Activated CD4-positive, alpha-beta T cell treated with anti-CD3 and anti-CD28 coated beads for 36 hours (primary cell): Measurements from ENCODE around the gene RBM11. TPM values are rescaled to one million over a fixed set of nuclear protein-coding genes. Genes with fewer than 3 reads are reported as not detected.
A peak's percentile ranks its signal among the peaks of the same experiment; 100 is the strongest.
"Not testable (repeated sequence)": the region's sequence is repeated elsewhere in the genome, so short reads cannot be mapped to it uniquely, and the experiment has no call there.

ENCODE experiments used
- ATAC-seq: fragments of 200-7000 bp; cut with Tn5 transposase; one replicate; pipeline ENCODE4 v1.10.0; 2021; ENCODE audit warnings: mild to moderate bottlenecking, moderate library complexity
- CTCF ChIA-PET: fragments of 350-600 bp; sonication (Branson Sonifier 250); formaldehyde crosslinking; loops from one replicate; lab custom pipeline; 2021; ENCODE audit warnings: antibody characterized with exemption; lab: Charles Lee
- POLR2A ChIA-PET: fragments of 350-600 bp; sonication (Branson Sonifier 250); formaldehyde crosslinking; loops from one replicate; lab custom pipeline; 2021; ENCODE audit warnings: antibody characterized with exemption, inconsistent platforms; lab: Charles Lee
- DNase-seq: peaks from one replicate; pipeline ENCODE4 v3.0.0-alpha.2; 2020
- H3K27ac Mint-ChIP-seq: one replicate; pipeline ENCODE4 v1.8.0; 2021; ENCODE audit warnings: mixed read lengths
- H3K27me3 Mint-ChIP-seq: one replicate; pipeline ENCODE4 v1.8.0; 2021; ENCODE audit warnings: mixed read lengths
- H3K36me3 Mint-ChIP-seq: one replicate; pipeline ENCODE4 v1.8.0; 2021; ENCODE audit warnings: low read depth, mixed read lengths
- H3K4me1 Mint-ChIP-seq: one replicate; pipeline ENCODE4 v1.8.0; 2021; ENCODE audit warnings: mixed read lengths
- H3K4me3 Mint-ChIP-seq: one replicate; pipeline ENCODE4 v1.8.0; 2021; ENCODE audit warnings: mild to moderate bottlenecking, moderate library complexity, mixed read lengths
- H3K9me3 Mint-ChIP-seq: one replicate; pipeline ENCODE4 v1.8.0; 2021; ENCODE audit warnings: low read depth, mixed read lengths
- intact Hi-C, 2 experiments: fragments of 100-400 bp; cut with DNase I in 1 of 2; cut with micrococcal nuclease in 1 of 2; formaldehyde crosslinking; loops; one replicate each; pipeline versions ENCODE4 v1.14.2 to v1.15.1; 2022 to 2024; cut with DNase I, micrococcal nuclease
- total RNA-seq, 2 experiments: library from RNA; stranded (reverse); gene quantifications; one replicate each; pipeline ENCODE4 v1.2.3, GENCODE V29; 2021

RBM11 gene, protein sequence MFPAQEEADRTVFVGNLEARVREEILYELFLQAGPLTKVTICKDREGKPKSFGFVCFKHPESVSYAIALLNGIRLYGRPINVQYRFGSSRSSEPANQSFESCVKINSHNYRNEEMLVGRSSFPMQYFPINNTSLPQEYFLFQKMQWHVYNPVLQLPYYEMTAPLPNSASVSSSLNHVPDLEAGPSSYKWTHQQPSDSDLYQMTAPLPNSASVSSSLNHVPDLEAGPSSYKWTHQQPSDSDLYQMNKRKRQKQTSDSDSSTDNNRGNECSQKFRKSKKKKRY
- total RNA-seq: 1 to 10 TPM; 5.1 TPM

DNA sequence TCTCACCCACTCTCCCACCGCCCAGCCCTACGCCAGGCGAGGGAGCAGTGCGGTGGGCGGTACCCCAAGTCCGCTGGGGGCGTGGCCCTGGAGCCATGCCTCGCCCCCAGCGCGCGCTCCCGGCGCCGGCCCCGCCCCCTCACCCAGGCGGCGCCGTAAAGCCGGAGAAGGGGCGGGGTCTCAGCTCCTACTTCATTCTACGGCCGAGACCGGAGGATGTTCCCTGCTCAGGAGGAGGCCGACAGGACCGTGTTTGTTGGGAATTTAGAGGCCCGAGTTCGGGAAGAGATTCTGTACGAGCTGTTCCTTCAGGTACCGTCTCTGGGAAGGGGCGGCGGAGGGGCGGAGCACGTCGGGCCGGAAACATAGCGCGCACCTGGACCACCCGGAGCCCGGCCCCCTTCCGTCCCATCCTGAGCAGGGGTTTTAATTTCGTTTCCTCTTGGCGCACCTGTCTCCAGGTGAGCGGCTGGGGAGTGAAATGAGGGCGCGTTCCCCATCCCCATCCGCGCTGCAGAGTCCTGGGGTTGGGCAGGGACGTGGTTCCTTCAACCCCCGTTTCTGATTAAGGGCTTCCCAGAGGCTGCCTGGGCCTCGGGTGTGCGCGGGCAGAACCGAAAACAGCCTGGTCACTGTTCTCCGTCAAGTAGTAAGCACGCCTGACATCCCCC lies at the start of gene RBM11:
TSS of gene RBM11 (plus strand) at position 187 of the 671 bp plus-strand sequence. CDS start at position 217, 30 bp downstream.
- peak; percentile 91 for DNase-seq
- Mint-ChIP-seq H3K36me3 (no peaks in the 10 kb centered on the region), H3K4me3 (peak within 1 kb of the TSS; percentile 80), H3K9me3 (no peaks in the 10 kb centered on the region), H3K27ac (peak within 1 kb of the TSS; percentile 31), H3K27me3 (peaks cover 3% of the 10 kb centered on the region), H3K4me1 (peaks cover 6% of the 10 kb centered on the region)
- peak; percentile 96 for ATAC-seq
- POLR2A ChIA-PET: no interaction called here
- CTCF ChIA-PET: interaction anchor here (1.2 to 1.9 kb wide), 2 partner anchors 21 to 23 kb away, joined by 4 to 6 read pairs; no protein-coding TSS in a partner anchor
- intact Hi-C loops: loop anchor here in 1 of 2 experiments (1.0 to 5.0 kb wide), 4 partner anchors 167 to 1513 kb away; partner anchors contain the start of genes HSPA13 and USP25

DNA sequence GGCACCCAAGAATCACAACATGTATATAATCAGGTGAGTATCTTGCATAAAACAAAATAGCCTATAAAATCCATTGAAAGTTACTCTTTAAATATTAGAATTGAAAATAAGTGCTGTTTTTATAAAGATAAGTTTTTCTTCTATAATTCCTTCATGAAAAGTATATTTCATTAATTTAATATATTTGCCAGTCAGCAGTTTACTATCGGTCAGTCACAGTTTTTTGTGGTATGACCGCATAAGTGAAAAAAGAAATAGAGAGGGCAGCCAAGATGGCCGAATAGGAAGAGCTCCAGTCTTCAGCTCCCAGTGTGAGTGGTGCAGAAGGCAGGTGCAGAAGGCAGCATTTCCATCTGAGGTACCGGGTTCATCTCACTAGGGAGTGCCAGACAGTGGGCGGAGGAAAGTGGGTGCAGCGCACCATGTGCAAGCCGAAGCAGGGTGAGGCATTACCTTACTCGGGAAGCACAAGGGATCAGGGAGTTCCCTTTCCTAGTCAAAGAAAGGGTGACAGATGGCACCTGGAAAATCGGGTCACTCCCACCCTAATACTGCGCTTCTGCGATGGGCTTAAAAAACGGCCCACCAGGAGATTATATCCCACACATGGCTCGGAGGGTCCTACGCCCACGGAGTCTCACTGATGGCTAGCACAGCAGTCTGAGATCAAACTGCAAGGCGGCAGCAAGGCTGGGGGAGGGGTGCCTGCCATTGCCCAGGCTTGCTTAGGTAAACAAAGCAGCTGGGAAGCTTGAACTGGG lies 49.3 kb upstream of the RBM11 start:
- H3K4me1 Mint-ChIP-seq, CTCF ChIA-PET, H3K9me3 Mint-ChIP-seq, DNase-seq, H3K36me3 Mint-ChIP-seq, H3K27ac Mint-ChIP-seq, ATAC-seq, intact Hi-C loops, POLR2A ChIA-PET, H3K27me3 Mint-ChIP-seq, H3K4me3 Mint-ChIP-seq: not testable (repeated sequence)

DNA sequence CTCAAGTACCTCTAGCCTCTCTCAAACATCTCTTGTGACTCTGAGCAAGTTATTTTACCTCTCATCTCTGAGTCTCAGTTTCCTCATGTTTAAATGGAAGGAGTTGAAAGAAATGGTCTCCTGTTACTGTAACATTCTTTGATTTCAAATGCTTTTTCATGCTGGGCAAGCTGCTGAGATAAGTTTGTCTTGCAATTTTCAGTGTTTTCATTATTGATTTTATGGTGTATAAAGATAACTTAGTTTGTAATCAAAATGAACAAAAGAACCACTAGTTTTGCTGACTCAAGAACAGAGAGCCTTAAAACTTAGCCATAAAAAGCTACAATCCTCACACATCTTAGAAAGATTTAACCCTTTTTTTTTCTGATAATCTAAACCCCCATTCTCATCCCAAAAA lies 9.7 kb upstream of the RBM11 start:
- DNase-seq (no peak), ATAC-seq (no peak)
- Mint-ChIP-seq H3K36me3 (no peaks in the 10 kb centered on the region), H3K4me3 (no peak overlapping the region), H3K27ac (no peak overlapping the region), H3K4me1 (no peaks in the 10 kb centered on the region), H3K9me3 (no peaks in the 10 kb centered on the region), H3K27me3 (peaks cover 1% of the 10 kb centered on the region)
- POLR2A ChIA-PET: no interaction called here
- intact Hi-C loops: loop anchor here in 1 of 2 experiments (10.0 kb wide), 2 partner anchors 51 to 161 kb away; no protein-coding TSS in a partner anchor
- CTCF ChIA-PET: interaction anchor here (0.8 kb wide), 1 partner anchor 49 kb away, joined by 4 read pairs; no protein-coding TSS in a partner anchor

DNA sequence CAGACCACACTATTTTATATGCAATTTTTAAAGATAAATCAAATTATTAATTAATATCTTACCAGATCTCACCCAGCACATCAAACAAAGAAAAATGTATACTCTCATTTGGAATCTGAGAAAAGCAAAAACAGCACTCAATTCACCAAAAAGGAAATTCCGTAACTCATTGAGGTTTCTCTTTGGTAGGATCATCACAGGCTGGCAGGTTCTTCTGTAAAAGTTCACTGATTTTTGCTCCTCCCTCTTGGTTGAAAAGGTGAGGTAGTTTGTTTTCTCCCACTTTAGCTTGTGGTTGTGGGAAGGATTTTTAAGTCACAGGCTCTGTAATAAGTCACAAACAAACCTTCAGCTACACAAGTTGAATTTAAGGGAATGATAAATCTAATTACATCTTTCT lies 5.2 kb upstream of the RBM11 start, which contains the start of gene LIPI:
TSS of gene LIPI (minus strand) at position 218 of the 400 bp plus-strand sequence. CDS start at position 108, 110 bp downstream.
- ATAC-seq (no peak), DNase-seq (no peak)
- Mint-ChIP-seq H3K4me3 (no peak within 1 kb of the TSS), H3K4me1 (no peaks in the 10 kb centered on the region), H3K36me3 (no peaks in the 10 kb centered on the region), H3K27ac (no peak within 1 kb of the TSS), H3K27me3 (peaks cover 4% of the 10 kb centered on the region), H3K9me3 (no peaks in the 10 kb centered on the region)
- POLR2A ChIA-PET: no interaction called here
- CTCF ChIA-PET: interaction anchor here (0.6 to 1.1 kb wide), 3 partner anchors 27 to 253 kb away, joined by 3 read pairs; no protein-coding TSS in a partner anchor
- intact Hi-C loops: no loop called here

DNA sequence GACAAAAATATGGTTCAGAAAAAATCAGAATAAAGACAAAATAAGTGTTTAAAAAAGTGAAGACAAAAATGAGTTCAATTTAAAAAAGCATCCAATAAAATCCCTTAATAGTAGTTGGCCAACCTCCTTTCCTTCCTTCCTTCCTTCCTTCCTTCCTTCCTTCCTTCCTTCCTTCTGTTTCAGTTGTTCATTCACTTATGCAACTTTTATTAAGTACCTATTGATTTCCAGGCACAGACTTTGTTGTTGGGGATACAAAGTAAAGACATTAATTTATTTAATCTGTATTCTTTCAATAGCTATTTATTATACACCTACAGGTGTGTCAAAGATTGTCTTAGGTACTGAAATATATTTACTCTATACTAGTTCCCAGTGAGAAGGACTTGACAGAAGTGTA lies 2.8 kb upstream of the RBM11 start:
- POLR2A ChIA-PET: no interaction called here

DNA sequence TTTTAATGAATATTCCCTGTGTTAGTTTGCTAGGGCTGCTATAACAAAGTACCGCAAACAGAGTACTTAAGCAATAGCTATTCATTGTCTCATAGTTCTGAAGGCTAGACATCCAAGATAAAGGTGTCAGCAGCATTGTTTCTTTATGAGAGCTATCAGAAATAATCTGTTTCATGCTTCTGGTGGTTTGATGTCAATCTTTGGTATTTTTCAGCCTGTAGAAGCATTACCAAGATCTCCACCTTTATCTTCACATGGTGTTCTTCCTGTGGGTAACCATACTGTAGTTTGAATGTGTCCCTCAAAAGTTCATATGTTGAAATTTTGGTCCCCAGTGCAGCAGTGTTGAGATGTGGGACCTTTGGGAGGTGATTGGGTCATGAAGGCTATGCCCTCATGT lies 7.4 kb downstream of the RBM11 start:
- no peak overlapping the region for H3K27ac Mint-ChIP-seq
- intact Hi-C loops: no loop called here
- no peaks in the 10 kb centered on the region for H3K4me1 Mint-ChIP-seq
- peaks cover 25% of the 10 kb centered on the region for H3K36me3 Mint-ChIP-seq
- ATAC-seq: no peak
- no peaks in the 10 kb centered on the region for H3K27me3 Mint-ChIP-seq
- POLR2A ChIA-PET: no interaction called here
- no peak for DNase-seq
- H3K9me3 Mint-ChIP-seq: peaks cover under 1% of the 10 kb centered on the region
- CTCF ChIA-PET: interaction anchor here (1.5 kb wide), 1 partner anchor 16 kb away, joined by 4 read pairs; no protein-coding TSS in a partner anchor
- H3K4me3 Mint-ChIP-seq: no peak overlapping the region

More for the DNA sequence above, 2.8 kb upstream of the RBM11 start:
- no peak overlapping the region for H3K4me3 Mint-ChIP-seq
- no peaks in the 10 kb centered on the region for H3K36me3 Mint-ChIP-seq
- intact Hi-C loops: no loop called here
- peaks cover 4% of the 10 kb centered on the region for H3K27me3 Mint-ChIP-seq
- DNase-seq: no peak
- H3K27ac Mint-ChIP-seq: no peak overlapping the region
- no peaks in the 10 kb centered on the region for H3K9me3 Mint-ChIP-seq
- CTCF ChIA-PET: no interaction called here
- peaks cover 6% of the 10 kb centered on the region for H3K4me1 Mint-ChIP-seq
- no peak for ATAC-seq

DNA sequence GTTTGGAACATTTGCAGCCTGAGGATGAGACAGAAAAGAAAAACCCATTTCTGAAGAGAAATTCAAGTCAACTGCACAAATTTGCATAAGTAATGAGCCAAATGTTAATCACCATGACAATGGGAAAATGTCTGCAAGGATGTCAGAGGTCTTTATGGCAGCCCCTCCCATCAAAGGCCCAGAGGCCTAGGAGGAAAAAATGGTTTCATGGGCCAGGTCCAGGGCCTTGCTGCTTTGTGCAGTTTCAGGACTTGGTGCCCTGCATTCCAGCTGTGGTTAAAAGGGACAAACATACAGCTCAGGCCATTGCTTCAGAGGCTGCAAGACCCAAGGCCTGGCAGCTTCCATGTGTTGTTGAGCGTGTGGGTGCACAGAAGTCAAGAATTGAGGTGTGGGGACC lies 13.4 kb downstream of the RBM11 start:
- peaks cover 23% of the 10 kb centered on the region for H3K36me3 Mint-ChIP-seq

DNA sequence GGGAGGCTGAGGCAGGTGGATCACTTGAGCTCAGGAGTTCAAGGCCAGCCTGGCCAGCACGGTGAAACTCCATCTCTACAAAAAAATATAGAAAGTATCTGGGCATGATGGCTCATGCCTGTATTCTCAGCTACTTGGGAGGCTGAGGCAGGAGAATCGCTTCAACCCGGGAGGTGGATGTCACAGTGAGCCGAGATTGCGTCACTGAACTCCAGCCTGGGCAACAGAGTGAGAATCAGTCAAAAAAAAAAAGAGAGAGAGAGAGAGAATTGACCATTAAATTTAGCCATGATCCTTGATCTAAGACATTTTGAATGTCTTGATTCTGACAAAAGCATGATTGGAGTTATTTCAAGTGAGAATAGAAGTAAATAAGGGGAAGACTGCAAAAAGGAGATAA lies 19.1 kb downstream of the RBM11 start:
- DNase-seq: no peak
- Mint-ChIP-seq H3K36me3 (no peaks in the 10 kb centered on the region), H3K9me3 (peaks cover 5% of the 10 kb centered on the region), H3K4me3 (no peak overlapping the region), H3K27ac (no peak overlapping the region), H3K4me1 (no peaks in the 10 kb centered on the region), H3K27me3 (no peaks in the 10 kb centered on the region)
- intact Hi-C loops: loop anchor here in 1 of 2 experiments (5.0 kb wide), 1 partner anchor 48 kb away; no protein-coding TSS in a partner anchor
- ChIA-PET CTCF (no interaction called here), POLR2A (no interaction called here)
- ATAC-seq: no peak

More for the DNA sequence above, 13.4 kb downstream of the RBM11 start:
- DNase-seq: no peak
- Mint-ChIP-seq H3K4me3 (no peak overlapping the region), H3K9me3 (peaks cover 16% of the 10 kb centered on the region), H3K27me3 (no peaks in the 10 kb centered on the region), H3K4me1 (no peaks in the 10 kb centered on the region), H3K27ac (no peak overlapping the region)
- CTCF ChIA-PET: interaction anchor here (0.6 kb wide), 1 partner anchor 24 kb away, joined by 3 read pairs; no protein-coding TSS in a partner anchor
- POLR2A ChIA-PET: no interaction called here
- intact Hi-C loops: no loop called here
- ATAC-seq: no peak

DNA sequence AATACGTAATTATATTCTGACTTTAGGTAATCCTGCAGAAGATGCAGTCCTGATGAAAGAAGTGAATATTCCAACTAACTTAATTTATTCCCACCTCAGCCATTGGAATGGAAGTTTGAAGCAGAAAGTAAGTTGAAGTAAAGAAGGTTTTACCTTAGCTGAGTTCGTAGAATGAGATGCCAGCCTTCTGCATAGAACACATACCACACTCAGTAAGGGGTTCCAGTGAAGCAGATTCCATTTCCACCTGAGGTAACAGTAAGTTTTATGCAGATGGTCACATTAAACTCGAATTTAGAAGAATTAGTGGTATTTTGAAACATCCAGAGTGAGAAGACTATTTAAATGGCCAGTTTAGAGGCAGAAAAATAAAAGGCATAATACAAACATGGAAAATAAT lies 20.2 kb downstream of the RBM11 start:
- Mint-ChIP-seq H3K9me3 (peaks cover 3% of the 10 kb centered on the region), H3K27me3 (no peaks in the 10 kb centered on the region), H3K4me1 (peaks cover 3% of the 10 kb centered on the region), H3K36me3 (no peaks in the 10 kb centered on the region), H3K27ac (no peak overlapping the region), H3K4me3 (no peak overlapping the region)
- POLR2A ChIA-PET: no interaction called here
- ATAC-seq (no peak), DNase-seq (no peak)
- CTCF ChIA-PET: interaction anchor here (1.5 to 3.8 kb wide), 2 partner anchors 17 kb away, joined by 3 to 22 read pairs; no protein-coding TSS in a partner anchor
- intact Hi-C loops: loop anchor here in 1 of 2 experiments (5.0 kb wide), 1 partner anchor 49 kb away; no protein-coding TSS in a partner anchor

DNA sequence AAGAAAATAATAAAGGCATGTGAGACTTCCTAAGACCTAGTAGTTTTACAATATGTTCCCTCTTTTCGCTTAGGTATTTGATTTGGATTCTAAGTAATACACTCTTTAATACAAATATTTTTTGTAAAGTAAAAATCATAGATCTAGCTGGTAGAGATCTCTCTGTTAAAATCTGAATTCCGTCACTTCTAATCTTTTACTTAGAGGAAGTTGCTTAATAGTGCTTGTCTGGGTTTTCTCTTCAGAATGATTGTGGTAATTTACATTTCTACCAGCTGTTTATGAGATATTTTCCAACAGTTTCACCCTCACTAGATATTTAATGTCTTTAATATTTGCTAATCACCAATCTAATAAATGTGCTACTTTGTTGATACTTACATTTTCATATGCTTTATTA lies 23.3 kb downstream of the RBM11 start:
- peaks cover 3% of the 10 kb centered on the region for H3K9me3 Mint-ChIP-seq
- intact Hi-C loops: loop anchor here in 1 of 2 experiments (5.0 kb wide), 1 partner anchor 52 kb away; no protein-coding TSS in a partner anchor
- no peak for ATAC-seq
- H3K27me3 Mint-ChIP-seq: no peaks in the 10 kb centered on the region
- ChIA-PET CTCF (interaction anchor here (0.9 to 3.8 kb wide), 4 partner anchors 14 to 24 kb away, joined by 3 to 22 read pairs (median 5); partner anchors contain the start of gene RBM11), POLR2A (no interaction called here)
- no peaks in the 10 kb centered on the region for H3K36me3 Mint-ChIP-seq
- no peak overlapping the region for H3K27ac Mint-ChIP-seq
- no peak for DNase-seq
- no peak overlapping the region for H3K4me3 Mint-ChIP-seq
- peaks cover 8% of the 10 kb centered on the region for H3K4me1 Mint-ChIP-seq
